Measurements from ENCODE around the gene CACNA1B.

DNA sequence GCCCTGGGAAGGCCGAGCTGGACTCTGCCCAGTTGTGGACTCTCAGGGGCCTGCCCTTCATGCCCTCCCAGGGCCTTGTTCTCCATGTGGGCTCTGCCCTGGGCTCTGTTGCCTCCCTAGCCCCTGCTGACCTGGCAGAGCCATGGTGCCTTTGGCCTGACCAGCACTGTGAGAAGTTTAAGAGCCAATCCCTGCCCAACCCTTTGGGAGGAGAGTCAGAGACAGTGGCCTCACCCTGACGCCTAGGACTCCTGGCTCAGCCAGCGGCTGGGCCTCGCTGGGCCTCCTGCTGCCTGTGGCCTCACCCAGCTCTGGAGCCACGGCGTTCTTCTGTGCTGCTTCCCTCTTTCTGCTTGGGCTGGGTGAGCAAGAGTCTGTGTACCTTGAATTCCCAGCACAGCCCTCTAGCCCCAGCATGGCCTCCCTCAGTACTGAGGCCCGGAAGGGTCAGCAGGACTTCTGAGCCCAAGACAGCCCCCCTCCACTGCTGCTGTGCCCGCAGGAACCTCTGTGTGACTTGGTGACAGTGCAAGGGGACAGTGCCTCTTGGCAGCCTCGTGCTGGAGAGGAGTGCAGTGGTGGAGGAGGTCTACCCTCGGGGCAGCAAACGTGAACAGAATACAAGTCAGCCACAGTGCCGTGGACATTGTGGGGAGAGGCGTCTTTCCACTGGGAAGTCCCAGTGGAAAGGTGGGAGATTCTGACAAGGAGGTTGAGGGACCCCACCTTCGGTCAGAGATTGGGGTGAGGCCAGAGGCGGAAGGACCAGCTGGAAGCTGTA, 97.4 kb downstream of the CACNA1B start:
- TF ChIP-seq, protein P1, sequence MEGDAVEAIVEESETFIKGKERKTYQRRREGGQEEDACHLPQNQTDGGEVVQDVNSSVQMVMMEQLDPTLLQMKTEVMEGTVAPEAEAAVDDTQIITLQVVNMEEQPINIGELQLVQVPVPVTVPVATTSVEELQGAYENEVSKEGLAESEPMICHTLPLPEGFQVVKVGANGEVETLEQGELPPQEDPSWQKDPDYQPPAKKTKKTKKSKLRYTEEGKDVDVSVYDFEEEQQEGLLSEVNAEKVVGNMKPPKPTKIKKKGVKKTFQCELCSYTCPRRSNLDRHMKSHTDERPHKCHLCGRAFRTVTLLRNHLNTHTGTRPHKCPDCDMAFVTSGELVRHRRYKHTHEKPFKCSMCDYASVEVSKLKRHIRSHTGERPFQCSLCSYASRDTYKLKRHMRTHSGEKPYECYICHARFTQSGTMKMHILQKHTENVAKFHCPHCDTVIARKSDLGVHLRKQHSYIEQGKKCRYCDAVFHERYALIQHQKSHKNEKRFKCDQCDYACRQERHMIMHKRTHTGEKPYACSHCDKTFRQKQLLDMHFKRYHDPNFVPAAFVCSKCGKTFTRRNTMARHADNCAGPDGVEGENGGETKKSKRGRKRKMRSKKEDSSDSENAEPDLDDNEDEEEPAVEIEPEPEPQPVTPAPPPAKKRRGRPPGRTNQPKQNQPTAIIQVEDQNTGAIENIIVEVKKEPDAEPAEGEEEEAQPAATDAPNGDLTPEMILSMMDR (IDR thresholded peaks at IDR 0.05) = no peak
- no peak for TF ChIP-seq POLR2AphosphoS5 (IDR thresholded peaks at IDR 0.05)

All from gastroesophageal sphincter (tissue), 3 donors.